ENCODE results near the gene SLC17A5. TPM values are rescaled to one million over a fixed set of nuclear protein-coding genes. Genes with fewer than 3 reads are reported as not detected.

Gene SLC17A5
- total and polyA plus RNA-seq, 9 of the 15 experiments (the other 6 are each of a cell fraction or from before 2014, with no cell fraction given): 1.3 to 7.2 (median 3.4) TPM

DNA sequence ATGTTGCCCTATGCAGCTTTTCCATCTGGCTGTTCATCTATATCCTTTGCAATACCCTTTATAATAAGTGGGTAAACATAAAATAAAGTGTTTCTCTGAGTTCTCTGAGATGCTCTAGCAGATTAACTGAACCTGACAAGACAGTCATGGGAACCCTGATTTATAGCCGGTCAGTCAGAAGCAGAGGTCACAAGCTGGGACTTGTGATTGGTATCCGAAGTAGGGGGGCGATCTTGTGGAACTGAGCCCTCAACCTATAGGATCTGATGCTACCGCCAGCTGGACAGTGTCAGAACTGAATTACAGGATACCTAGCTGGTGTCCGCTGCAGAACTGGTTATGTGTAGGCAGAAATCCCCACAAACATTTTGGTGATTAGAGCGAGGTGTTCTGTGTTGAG, 39.0 kb downstream of the SLC17A5 start (continued):
- TF ChIP-seq, protein P1, sequence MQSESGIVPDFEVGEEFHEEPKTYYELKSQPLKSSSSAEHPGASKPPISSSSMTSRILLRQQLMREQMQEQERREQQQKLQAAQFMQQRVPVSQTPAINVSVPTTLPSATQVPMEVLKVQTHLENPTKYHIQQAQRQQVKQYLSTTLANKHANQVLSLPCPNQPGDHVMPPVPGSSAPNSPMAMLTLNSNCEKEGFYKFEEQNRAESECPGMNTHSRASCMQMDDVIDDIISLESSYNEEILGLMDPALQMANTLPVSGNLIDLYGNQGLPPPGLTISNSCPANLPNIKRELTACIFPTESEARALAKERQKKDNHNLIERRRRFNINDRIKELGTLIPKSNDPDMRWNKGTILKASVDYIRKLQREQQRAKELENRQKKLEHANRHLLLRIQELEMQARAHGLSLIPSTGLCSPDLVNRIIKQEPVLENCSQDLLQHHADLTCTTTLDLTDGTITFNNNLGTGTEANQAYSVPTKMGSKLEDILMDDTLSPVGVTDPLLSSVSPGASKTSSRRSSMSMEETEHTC (IDR thresholded peaks at IDR 0.05): 0 out of 2 replicates have a peak, but pooled peaks have one; percentile 44
- TF ChIP-seq MYNN (IDR thresholded peaks at IDR 0.05) (no peak), MYNN (CRISPR knock-in tag; IDR thresholded peaks at IDR 0.05) (no peak), TAL1 (IDR thresholded peaks at IDR 0.05) (peak; percentile 22; the same call in 1 of the 2 replicates), CBFA2T2 (conservative IDR thresholded peaks at IDR 0.05) (peak; percentile 42), ZFP30 (CRISPR knock-in tag; IDR thresholded peaks at IDR 0.05; ENCODE audit: borderline replicate concordance) (no peak)
- TF ChIP-seq, protein P2, sequence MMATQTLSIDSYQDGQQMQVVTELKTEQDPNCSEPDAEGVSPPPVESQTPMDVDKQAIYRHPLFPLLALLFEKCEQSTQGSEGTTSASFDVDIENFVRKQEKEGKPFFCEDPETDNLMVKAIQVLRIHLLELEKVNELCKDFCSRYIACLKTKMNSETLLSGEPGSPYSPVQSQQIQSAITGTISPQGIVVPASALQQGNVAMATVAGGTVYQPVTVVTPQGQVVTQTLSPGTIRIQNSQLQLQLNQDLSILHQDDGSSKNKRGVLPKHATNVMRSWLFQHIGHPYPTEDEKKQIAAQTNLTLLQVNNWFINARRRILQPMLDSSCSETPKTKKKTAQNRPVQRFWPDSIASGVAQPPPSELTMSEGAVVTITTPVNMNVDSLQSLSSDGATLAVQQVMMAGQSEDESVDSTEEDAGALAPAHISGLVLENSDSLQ (IDR thresholded peaks at IDR 0.05): peak; percentile 84

DNA sequence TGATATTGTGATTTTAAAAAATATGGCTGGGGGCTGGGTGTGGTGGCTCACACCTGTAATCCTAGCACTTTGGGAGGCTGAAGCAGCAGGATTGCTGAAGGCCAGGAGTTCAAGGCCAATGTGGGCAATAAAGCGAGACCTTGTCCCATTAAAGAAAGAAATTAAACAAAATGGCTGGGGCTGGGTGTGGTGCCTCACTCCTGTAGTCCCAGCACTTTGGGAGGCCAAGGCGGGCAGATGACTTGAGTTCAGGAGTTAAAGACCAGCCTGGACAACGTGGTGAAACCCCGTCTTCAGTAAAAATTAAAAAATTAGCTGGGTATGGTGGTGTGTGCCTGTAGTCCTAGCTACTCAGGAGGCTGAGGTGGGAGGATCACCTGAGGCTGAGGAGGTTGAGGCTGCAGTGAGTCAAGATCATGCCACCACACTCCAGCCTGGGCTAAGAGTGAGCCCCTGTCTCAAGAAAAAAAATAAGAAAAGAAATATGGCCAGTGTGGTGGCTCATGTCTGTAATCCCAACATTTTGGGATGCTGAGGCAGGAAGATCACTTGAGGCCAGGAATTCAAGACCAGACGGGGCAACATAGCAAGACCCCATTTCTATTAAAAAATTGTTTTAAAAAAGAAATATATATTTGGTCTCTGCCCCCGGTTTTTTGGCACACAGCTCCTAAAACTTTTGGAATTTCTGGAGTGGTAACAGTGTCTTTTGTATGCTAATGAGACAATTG, 39.8 kb downstream of the SLC17A5 start:
- H3K4me3 ChIP-seq: no peak overlapping the region
- H3K36me3 ChIP-seq (ENCODE audit: control insufficient read depth, insufficient read depth, low read length): no peaks in the 10 kb centered on the region; the same call in 2 of the 3 replicates
- no peaks in the 10 kb centered on the region for H3K9me1 ChIP-seq (ENCODE audit: control insufficient read depth, insufficient read depth, low read length)
- no TSS peak for BruUV-seq (replicated peaks)
- CTCF ChIA-PET (ENCODE audit: low intra/inter-chr PET ratio): no interaction called here
- no peaks in the 10 kb centered on the region for H4K20me1 ChIP-seq (replicated peaks; ENCODE audit: control insufficient read depth, insufficient read depth, low read length)
- no peaks in the 10 kb centered on the region for H3K4me1 ChIP-seq (replicated peaks in 1 of 2; ENCODE audit: control insufficient read depth in 2 of 2, insufficient read depth in 2 of 2, low read length in 2 of 2)
- FAIRE-seq (no peak), DNase-seq (ENCODE audit: extremely low read depth in 1 of 4, low spot score in 3 of 4) (no peak), ATAC-seq (no peak)
- no peak overlapping the region for H3K4me2 ChIP-seq (ENCODE audit: insufficient read depth, low read length)
- no peak overlapping the region for H3K27ac ChIP-seq (ENCODE audit: extremely low read depth, low read depth, low read length)
- POLR2A ChIA-PET: interaction anchor here (1.1 to 2.0 kb wide), 3 partner anchors 94 to 100 kb away, joined by 3 to 8 read pairs (median 3); partner anchors contain the start of gene EEF1A1
- no peaks in the 10 kb centered on the region for H3K79me2 ChIP-seq (ENCODE audit: control insufficient read depth, insufficient read depth, low read length)
- intact Hi-C loops (cut with micrococcal nuclease) (no loop called here), in situ Hi-C loops (cut with MboI) (no loop called here)
- H3K9ac ChIP-seq (ENCODE audit: insufficient read depth in 1 of 2, low read depth in 2 of 2, low read length in 2 of 2): no peak overlapping the region
- no peaks in the 10 kb centered on the region for H3K27me3 ChIP-seq (ENCODE audit: control insufficient read depth in 2 of 2, insufficient read depth in 2 of 2, low read length in 2 of 2)
- H3K9me3 ChIP-seq (replicated peaks; ENCODE audit: control insufficient read depth, insufficient read depth, low read depth, low read length): no peaks in the 10 kb centered on the region
- H2AFZ ChIP-seq (ENCODE audit: low read depth, low read length): no peak overlapping the region
- 73% methylated on average over 6 of the region's 6 CpGs for WGBS (ENCODE audit: insufficient coverage, low coverage, missing lambda C conversion rate)
- TF ChIP-seq SMARCB1 (IDR thresholded peaks at IDR 0.05; ENCODE audit: insufficient read length, low read depth): no peak
- TF ChIP-seq ZNF282 (CRISPR knock-in tag; IDR thresholded peaks at IDR 0.05): no peak
- TF ChIP-seq, protein P3, sequence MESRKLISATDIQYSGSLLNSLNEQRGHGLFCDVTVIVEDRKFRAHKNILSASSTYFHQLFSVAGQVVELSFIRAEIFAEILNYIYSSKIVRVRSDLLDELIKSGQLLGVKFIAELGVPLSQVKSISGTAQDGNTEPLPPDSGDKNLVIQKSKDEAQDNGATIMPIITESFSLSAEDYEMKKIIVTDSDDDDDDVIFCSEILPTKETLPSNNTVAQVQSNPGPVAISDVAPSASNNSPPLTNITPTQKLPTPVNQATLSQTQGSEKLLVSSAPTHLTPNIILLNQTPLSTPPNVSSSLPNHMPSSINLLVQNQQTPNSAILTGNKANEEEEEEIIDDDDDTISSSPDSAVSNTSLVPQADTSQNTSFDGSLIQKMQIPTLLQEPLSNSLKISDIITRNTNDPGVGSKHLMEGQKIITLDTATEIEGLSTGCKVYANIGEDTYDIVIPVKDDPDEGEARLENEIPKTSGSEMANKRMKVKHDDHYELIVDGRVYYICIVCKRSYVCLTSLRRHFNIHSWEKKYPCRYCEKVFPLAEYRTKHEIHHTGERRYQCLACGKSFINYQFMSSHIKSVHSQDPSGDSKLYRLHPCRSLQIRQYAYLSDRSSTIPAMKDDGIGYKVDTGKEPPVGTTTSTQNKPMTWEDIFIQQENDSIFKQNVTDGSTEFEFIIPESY (CRISPR knock-in tag; IDR thresholded peaks at IDR 0.05): no peak
- no peak for TF ChIP-seq FOXK2 (conservative IDR thresholded peaks at IDR 0.05 in 1 of 2, IDR thresholded peaks at IDR 0.05 in 1 of 2; ENCODE audit: low read depth in 2 of 2)
- no peak for TF ChIP-seq RHOXF2B (CRISPR knock-in tag; conservative IDR thresholded peaks at IDR 0.05)
- peak; percentile 87 for TF ChIP-seq ZNF121 (CRISPR knock-in tag; conservative IDR thresholded peaks at IDR 0.05)
- TF ChIP-seq RBM25 (IDR thresholded peaks at IDR 0.05; ENCODE audit: low read depth, low read length, severe bottlenecking): peak; percentile 60
- TF ChIP-seq, protein P4, sequence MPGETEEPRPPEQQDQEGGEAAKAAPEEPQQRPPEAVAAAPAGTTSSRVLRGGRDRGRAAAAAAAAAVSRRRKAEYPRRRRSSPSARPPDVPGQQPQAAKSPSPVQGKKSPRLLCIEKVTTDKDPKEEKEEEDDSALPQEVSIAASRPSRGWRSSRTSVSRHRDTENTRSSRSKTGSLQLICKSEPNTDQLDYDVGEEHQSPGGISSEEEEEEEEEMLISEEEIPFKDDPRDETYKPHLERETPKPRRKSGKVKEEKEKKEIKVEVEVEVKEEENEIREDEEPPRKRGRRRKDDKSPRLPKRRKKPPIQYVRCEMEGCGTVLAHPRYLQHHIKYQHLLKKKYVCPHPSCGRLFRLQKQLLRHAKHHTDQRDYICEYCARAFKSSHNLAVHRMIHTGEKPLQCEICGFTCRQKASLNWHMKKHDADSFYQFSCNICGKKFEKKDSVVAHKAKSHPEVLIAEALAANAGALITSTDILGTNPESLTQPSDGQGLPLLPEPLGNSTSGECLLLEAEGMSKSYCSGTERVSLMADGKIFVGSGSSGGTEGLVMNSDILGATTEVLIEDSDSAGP (CRISPR knock-in tag; IDR thresholded peaks at IDR 0.05): no peak

All from K562 (cell line).